GM19035 (cell line): ENCODE data around the gene NADK2.

Experiments used
- ATAC-seq: cut with Tn5 transposase; IDR thresholded peaks from one replicate; pipeline ENCODE4 v1.9.1; 2021; ENCODE audit not compliant: unreplicated experiment

NADK2 gene

DNA sequence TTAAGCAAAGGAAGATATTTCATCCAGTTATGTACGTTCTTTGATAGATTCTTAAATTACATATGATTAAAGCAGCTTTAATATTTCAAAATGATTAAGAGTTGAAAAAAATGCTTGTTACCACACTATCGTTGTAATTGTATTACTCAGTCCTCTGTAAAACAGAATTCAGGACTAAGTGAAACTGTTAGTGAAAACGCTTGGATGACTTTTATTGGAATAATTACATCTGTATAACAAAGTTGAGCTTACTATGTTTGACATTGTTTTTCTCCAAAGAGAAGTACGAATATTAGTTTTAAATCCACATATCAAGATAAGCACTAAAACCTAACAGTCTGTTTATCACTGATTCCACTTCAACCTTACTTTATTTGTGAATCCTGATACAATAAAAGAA, 8.7 kb upstream of the NADK2 start:
- ATAC-seq: no peak

DNA sequence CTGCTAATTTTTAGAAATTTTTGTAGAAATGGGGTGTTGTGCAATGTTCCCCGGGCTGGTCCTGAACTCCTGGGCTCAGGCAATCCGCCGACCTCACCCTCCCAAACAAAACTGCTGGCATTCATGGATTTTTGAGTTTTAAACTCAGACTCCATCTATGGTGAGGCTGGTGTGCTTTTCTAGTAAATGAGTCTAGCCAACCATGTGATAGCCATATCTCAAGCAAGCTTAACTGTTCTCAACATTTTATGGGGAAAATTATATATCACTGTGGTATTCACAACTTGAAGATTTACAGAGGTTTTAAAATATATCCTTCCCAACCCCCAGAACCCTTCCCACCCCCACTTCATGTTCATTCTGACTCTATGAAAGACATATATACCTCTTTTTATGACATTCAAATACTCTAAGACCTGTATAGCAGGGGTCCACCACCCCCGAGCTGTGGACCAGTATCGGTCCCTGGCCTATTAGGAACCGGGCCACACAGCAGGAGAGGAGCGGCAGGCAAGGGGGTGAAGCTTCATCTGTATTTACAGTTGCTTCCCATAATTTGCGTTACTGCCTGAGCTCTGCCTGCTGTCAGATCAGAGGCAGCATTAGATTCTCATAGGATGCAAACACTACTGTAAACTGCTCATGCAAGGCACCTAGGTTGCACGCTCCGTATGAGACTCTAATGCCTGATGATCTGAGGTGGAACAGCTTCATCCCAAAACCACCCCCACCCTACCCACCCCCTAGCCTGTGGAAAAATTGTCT, 4.5 kb upstream of the NADK2 start:
- no peak for ATAC-seq

DNA sequence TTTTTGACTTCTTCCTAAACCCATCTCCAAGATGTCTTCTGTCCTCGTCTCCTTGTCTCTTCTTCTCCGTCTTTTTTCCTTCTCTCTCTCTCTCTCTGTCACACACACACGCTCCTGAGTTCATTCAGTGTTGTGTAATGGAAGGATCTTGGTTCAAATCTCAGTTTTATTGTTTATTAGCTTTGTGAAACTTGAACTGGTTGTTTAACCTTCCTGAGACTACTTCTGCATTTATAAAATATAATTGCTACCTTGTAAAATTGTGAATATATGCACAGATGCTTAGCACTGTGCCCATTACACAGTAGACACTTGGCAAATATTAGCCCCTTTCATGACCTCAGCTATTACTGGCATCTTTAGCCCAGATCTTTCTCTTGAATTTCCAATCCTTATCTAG, 2.4 kb upstream of the NADK2 start:
- no peak for ATAC-seq

DNA sequence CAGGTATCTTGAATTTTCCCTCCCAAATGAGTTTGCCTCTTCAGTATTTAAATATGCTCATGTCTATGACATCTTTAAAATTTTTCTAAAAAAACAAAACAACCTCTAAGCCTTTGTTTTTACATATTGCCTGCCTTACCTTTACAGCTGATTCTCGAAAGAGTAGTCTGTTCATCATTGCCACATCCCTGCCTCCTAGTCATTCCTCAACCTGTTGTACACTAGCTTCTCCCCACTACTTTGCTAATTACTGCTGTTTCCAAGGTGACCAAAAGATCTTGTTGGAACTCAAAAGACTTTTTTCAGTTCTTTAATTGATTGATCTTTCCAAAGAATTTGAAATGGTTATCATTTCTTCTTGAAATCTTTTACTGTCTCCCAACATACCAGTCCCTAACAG, 1.9 kb upstream of the NADK2 start:
- ATAC-seq: no peak

DNA sequence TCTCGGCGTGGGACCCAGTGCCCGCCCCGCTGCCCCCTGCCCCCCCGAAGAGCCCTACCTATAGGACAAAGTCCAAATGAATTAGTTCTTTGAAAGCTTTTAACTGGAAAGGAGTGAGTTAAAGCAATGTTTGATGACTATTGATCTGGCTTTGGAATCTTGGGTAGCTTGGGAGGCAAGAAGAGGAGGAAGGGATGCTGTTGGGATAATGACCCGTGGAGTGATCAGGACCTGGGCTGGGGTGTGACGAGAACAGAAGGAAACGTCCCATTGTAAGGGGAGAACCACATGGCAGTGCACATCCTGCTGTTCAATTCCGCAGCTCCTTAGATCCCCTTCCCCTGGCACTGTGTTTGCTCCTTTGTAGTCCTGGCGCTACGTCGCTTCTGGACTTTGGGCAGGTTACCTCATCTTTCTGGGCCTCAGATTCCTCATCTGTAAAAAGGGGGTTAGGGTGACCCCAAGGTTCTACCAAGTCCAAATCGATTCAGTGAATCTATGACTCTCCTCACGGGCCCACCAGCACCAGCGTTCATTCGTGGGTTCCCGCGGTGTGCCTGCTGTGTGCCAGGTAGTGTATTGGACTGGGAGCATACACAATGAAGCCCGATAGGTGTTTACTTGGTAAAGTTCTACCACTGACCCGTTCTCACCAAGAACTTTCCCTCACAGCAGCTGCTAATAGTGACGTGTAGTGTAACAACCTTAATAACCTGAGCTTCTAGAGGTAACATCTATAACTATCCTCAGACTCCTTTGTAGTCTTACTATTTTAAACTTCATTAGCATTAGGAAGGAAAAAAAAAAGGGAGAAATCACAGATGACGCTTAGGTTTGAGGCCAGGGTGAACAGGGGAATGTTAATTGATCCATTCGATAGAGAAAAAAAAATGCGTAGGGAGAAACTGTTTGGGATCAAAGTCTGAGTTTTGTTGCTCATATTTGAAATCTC, 1.1 kb upstream of the NADK2 start:
- ATAC-seq: no peak

DNA sequence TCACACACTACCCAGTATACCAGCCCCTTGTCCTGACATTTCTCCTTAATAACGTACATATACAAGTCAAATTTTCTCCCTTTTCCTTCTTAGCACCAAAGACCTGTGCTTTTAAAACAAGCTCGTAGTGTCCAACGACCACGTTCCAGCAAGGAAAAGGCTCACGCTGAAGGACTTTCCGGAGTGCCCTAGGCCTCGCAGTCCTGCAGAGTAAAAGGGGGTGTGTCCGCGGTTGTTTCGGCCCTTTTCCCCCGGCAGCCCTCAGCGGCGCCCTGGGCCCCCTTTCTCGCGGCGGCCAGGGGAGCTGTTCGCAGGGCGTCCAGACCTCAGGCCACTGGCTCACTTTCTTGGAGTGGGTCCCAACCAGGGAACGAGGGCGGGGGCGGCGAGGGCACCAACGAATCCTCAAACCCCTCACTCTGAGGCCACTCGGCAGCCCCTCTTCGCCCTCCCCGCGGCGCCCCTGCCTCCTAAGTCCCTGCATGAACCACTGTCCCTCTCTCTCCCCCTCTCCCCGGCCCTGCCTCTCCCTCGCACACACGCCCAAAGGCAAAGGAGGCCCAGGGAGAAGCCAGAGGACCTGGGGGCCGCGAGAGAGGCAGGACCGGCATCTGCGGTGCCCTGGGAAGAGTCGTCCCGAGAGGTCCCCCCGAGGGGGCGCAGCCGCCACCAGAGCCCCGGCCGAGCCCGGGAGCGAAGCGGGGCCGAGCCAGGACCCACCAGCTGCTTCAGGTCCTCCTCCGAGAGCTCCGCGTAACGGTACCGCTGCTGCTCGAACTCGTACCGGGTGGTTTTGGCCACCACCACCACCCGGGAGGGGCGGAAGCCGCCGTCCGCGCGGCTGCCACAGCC, 720 bp downstream of the NADK2 start:
- peak; percentile 31 for ATAC-seq

DNA sequence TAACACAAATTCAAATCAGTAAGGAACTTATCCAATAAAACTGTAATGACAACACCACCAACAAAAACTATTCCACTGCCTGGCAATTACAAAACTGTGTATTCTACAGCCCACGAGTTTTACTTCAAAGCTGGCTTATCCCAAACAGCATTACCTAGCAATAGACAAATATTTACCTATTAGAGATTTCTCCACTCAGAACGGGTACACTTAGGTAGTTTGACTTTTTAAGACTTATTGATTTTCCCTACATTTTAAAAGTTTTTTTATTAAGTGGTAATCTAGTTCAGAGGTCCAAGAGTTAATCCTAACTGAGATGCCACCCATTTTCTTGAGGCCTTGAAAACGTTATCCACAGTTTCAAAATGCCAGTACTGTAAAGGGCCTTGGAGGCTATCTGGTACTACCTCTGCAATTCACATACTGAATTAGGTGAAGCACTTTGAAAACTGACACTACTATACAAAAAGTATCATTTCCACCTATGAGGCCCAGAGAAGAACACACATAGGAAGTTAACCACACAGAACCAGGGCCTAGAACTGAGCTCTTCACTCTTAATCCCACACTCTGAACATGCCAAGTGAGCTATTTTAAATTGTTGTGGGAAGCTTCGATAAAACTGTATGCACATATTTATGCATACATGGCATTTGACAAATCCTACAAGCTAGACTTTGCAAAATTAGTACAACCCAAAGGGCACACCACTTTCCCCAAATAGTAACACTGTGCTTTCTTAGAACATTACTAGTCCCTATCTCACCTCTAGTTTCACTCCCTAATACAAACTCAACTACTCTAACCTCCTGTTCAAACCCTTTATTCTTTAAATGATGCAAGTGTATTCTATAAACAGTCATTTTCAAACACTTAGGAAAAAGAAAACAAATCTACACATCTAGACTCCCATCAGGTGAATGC, 2.1 kb downstream of the NADK2 start:
- ATAC-seq: no peak

DNA sequence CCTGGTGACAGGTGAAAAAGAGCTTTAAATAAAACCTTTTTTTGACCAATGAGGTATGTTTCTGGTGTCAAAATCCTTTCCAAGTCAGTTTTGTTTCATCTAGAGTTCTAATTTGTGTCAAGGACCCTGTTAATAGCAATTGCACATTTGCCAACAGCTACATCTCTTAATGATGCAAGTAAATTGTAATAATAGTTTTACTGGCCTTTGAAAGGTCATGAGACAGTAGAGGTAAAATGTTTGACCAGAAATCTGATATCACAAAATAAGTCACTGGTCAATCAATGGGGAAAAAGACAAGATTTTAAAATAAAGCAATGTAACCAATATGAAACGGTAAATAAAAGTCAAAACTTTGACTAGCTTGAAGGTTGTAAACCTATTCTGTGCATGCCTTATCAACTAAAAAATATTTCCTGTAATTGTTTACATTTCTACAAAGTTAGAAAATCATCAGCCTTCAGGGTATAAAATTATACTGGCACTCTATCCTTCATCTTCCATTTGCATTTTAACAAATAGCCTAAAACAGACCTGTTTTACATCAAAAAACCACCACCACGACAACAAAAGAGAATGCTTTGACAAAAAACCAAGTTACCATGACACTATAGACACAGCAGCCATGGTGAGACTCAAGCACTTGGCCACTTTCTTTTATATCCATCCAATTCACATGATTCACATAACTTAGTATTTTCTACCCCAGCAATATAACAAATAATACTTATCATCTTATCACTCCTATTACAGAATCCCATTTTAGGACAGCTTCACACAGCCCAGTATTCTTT, 3.0 kb downstream of the NADK2 start:
- no peak for ATAC-seq

DNA sequence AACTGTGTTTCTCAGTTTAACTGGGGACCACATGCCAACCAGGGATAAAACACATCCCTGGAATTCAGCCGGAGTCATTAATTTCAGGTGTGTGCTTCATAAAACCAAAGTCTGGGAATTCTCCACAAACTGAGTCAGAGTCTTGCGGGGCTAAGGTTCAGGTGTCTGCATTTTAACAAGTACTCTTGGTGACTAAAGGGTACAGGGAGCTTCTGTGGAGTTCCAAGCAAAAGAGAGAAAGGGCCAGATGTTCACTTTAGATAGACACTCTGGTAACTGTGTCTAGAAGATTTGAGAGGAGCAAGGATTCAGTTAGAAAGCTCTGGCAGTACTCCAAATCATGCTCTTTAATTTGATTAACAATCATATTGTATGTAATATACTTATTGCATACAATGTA, 4.0 kb downstream of the NADK2 start:
- ATAC-seq: no peak

DNA sequence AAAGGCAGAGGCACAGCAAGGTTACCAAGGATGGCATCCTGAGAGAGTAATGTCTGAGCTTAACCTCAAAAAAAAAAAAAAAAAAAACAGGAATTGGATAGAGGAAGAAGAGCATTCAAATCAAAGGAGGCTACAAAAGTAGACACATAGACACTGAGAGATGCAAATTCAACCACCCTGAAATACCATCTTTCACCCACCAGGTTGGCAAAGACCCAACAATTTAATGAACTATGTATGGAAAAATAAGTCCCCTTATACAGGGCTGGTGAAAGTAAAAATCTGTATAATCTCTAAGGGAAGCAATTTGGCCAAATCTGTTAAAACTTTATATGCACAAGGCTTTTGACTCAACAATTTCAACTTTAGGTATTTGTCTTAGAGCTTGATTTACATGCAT, 4.9 kb downstream of the NADK2 start:
- ATAC-seq: no peak

DNA sequence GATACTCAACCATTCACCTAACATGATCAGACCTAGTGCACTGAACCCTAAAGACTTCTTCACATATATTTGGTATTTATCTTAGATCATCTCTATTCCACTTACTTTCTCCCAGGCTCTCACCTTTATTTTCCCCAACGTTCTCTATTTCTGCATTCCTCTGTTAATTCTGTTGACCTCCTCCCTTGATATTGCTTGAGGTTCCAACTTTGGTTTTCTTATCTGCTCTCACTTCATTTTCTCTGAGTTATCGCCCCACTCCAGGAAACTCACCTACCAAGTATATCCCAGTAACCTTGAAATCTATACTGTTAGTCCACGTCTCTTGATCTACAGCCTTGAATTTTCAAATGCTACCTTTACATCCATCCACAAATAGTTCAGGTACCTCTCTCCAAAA, 9.2 kb downstream of the NADK2 start:
- ATAC-seq: no peak

DNA sequence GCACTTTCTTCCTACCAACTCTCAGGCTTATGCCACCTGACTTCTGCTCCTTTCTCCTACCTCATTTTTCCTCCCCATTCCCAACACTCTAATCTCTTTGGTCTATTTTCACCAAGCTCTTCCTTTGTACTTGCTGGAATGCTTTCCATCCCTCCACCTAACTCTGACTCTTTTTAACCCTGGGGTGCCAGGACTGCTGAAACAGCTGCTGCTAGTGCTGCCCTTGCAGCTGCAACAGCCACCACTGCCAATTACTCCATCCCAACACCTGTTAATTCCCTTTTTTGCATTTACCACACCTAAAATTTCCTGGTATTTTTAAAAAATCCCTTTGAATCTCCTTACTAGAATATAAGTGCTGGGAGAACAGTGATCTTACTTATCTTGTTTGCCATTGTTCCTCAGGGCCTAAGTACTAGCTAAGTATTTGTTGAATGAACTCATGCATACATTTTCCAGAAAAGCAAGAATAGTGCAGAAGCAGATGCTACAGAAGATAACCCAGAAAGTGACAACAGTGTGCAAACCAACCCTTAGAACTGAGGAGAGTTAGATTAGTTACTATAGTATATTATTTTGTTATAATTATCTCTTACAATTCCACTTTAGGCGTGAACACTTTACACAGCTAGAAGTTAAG, 11.5 kb downstream of the NADK2 start:
- no peak for ATAC-seq

DNA sequence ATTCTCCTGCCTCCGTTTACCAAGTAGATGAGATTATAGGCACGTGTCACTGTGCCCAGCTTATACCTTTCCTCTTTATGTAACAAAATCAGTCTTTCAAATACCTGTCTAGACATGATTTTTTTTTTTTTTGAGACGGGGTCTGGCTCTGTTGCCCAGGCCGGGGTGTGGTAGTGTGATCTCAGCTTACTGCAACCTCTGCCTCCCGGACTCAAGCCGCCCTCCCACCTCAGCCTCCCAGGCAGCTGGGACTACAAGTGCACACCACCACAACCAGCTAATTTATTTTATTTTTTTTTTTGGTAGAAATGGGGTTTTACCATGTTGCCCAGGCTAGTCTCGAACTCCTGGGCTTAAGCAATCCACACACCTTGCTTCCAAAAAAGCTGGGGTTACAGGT, 13.2 kb downstream of the NADK2 start:
- no peak for ATAC-seq

DNA sequence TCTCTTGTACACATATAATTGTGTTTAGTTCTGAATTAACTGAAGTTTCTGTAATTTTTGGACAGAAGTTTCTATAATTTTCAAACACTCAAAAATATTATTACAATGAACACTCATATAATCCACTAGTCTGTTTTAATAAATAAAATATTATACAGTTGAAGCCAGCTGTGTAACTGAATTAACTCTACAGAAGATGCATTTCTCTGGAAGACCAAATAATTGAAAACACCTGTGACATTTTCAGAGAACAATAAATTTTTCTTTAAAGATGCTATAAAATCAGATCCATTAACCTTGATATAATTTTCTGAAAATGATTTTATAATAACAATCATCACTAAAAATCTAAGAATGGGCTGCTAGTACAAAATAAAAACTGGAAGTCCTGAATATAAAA, 14.7 kb downstream of the NADK2 start:
- ATAC-seq: no peak

DNA sequence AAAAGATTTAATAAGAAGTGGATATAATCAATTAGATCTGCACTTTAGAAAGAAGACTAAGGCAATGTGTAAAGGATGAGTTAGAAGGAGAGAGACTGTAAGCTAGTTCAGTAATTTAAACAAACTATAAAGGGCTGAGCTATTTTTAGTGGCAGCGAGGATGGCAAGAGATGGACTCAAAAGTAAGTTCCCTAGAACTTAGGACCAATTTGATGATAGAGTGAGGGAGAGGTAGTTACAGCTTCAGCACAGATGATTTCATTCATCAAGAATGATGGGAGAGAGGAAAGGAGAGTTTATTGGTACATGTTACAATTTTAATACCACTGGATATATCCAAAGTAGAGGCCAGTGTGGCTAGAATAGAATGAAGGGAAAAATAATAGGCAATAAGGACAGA, 19.1 kb downstream of the NADK2 start:
- no peak for ATAC-seq

DNA sequence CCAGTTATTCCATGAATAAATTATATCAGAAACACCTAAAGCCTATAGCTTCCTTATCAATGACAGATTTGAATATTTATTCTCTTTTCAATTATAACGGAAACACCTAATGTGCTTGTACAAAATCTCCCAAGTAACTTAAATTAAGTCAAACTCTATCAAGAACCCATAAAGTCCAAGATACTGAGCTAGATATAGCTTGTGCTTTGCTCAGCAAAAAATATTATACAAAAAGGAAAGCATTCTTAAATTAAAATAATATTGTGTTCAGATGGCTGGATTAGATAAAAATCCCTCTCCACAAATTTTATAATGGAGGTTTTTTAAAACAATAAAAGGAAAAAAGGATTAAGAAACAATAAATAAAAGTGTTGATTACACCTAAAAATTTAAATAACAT, 23.7 kb downstream of the NADK2 start:
- ATAC-seq: no peak

DNA sequence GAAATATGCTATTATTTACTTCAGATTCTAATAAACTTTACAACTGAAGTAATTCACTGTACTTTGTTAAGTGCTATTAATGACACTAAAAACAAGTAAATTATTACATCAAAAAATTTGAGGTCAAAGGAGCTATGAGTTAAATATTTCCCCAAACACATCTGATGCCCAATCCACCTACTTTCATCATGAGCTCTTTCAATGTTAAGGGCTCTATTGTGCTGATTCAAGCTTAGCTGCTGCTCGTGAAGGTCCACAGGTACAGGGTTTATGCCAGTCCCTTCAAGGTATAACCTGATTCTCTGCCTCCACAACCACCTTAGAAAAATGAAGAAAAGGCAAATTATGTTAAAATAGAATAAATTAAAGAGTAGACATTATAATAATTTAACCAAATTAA, 24.2 kb downstream of the NADK2 start:
- no peak for ATAC-seq

DNA sequence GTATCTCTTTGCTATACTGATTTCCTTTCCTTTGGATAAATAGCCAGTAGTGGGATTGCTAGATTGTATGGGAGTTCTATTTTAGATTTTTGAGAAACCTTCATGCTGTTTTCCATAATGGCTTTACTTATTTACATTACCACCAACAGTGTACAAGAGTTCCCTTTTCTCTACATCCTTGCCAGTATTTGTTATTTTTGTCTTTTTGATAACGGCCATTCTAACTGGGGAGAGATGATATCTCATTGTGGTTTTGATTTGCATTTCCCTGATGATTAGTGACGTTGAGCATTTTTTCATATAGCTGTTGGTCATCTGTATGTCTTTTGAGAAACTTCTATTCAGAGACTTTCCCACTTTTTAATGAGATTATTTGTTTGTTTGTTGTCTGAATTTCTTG, 25.8 kb downstream of the NADK2 start:
- ATAC-seq: no peak

DNA sequence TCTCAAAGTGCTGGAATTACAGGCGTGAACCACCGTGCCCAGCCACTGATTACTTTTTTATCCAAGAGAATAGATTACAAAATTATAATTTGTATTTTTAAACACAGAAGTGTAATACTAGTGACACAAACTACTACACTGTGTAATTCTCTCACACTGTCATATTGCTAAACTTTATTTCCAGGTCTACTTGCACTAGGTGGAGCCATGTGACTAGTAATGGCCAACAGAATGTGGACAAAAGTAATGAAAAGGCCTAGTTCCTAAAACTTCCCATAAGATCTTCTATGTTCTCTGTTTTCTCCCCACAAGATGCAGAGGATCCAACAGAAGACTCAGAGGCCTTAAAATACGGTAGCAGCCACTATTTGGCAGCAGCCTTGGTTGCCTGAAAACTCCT, 27.3 kb downstream of the NADK2 start:
- ATAC-seq: no peak
